GM21529 (cell line): ENCODE data around the gene OBSCN.
"Not testable (repeated sequence)": the region's sequence is repeated elsewhere in the genome, so short reads cannot be mapped to it uniquely, and the experiment has no call there.

Experiments
- ATAC-seq: cut with Tn5 transposase; IDR thresholded peaks from one replicate; pipeline ENCODE4 v1.9.1; 2021; ENCODE audit not compliant: unreplicated experiment

The OBSCN gene

DNA sequence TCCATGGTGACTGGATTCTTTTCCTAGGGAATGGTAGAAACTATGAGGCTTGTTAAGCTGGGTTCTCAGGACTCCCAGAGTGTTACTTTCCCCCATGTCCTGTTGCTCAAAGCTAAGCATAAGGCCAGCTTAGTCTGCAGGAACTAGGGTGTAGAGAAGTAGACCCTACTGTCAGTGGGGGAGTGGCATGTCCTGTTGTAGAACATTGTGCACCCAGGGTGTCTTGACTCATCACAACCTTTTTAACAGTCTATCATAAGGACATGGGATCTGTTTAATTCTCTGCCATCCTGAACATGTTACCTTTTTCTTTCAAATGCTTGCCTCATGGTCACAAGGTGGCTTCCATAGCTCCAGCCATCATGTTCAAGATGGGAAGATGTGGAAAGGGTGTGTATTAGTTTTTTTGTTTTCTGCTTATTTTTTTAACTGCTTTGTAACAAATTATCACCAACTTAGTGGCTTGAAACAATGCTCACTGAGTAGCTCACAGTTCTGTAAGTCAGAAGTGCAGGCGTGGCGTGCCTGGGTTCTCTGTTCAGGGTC is 17.4 kb downstream of the OBSCN start:
- no peak for ATAC-seq

DNA sequence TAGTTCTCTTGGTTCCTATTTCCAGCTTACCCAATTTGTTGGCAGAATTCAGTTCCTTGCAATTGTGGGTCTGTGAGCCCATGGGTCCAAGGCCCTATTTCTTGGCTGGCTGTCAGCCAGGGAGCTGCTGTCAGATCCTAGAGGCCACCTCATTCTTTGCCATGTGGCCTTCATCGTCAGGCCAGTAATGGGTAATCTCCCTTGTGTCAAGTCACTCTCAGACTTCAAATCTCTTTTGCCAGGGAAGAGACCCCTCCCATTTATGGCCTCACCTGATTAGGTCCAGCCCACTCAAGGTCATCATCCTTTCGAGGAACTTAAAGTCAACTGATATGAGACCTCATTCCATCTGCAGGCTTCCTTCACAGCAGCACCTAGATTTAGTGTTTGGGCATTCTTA is 17.9 kb downstream of the OBSCN start:
- no peak for ATAC-seq

GRCh38 chr1:228226141-228226874 is 18.5 kb downstream of the OBSCN start:
- ATAC-seq: no peak

GRCh38 chr1:228226956-228227791 is 19.3 kb downstream of the OBSCN start:
- ATAC-seq: no peak

DNA sequence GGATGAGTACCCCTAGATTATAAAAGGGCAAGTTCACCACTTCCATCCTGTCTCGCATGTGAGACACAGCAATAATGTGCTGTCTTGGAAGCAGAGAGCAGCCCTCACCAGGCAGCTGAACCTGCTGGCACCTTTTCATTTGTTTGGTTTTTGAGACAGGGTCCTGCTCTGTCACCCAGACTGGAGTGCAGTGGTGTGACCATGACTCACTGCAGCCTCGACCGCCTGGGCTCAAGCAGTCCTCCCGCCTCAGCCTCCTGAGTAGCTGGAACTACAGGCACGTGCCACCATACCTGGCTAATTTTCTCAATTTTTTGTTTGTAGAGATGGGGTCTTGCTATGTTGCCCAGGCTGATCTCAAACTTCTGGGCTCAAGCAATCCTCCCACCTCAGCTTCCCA is 20.3 kb downstream of the OBSCN start:
- not testable (repeated sequence) for ATAC-seq

- no peak for ATAC-seq
These were observed 20.8 kb downstream of the OBSCN start for GRCh38 chr1:228228601-228229074.

DNA sequence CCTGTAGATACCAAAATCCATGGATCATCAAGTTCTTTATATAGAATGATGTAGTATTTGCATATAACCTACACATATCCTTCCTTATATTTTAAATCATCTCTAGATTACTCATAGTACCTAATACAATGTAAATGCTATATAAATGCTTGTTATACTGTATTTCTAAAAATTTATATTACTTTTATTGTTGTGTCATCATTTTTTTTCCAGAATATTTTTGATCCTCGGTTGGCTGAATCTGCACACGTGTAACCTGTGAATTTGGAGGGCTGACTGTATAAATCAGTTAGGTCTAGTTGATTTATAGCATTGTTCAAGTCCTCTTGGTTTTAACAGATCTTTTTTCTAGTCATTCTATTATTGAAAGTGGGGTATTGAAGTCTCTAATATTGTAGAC is 23.3 kb downstream of the OBSCN start:
- no peak for ATAC-seq

GRCh38 chr1:228233136-228233535 is 25.3 kb downstream of the OBSCN start:
- no peak for ATAC-seq

DNA sequence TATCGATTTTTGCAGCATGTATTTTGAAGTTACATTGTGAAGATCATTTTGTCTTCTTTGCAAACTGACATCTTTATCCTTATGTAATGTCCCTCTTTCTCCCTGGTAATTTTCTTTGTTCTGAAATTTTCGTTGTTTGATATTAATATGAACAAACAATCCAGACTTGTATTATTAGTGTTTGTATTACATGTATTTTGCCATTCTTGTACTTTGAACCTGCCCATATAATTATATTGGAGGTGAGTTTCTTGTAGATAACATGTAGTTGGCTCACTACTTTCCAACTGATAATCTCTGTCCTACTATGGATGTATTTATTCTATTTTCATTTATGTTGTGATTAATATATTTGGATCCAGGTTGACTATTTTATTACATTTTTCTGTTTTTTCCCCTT is 27.1 kb downstream of the OBSCN start:
- ATAC-seq: no peak

DNA sequence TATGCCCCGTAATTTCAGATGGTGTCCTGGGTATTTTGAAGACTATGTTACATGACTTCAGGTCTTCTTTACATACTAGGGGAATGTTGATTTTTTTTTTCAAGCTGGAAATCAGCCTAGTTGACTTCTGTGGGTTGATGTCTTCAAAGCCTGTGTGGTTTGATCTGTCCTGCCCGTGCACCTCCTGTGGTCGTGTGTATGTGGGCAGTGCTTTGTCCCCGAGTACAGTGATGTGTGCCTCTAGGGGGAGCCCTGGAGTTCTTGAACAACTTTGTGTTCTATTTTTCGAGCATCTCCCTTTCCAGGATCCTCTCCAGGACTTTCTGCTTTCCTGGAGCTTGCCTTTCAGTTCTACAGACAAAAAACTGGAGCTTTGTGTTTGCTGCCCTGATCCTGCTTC is 28.9 kb downstream of the OBSCN start:
- no peak for ATAC-seq

DNA sequence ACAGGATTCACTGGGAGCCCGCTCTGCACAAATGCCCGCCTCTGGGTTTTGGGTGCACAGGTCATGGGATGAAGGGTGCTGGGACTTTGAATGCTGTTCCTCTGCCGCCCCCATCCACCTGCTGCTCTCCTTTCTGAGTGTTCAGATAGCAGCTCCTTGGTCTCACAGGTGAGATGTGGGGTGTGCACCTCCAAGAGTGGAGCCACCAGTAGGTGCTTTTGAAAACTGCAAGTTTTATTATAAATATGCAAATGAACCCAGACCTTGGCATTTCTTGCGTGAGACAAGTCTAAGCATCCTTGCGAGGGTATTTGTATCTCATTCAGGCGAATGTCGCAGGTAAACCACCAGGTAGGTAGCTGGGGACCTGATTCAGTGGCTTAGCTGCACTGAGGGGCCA is 30.2 kb downstream of the OBSCN start:
- ATAC-seq: no peak

- no peak for ATAC-seq
These were observed 30.6 kb downstream of the OBSCN start for GRCh38 chr1:228238461-228238860.

DNA sequence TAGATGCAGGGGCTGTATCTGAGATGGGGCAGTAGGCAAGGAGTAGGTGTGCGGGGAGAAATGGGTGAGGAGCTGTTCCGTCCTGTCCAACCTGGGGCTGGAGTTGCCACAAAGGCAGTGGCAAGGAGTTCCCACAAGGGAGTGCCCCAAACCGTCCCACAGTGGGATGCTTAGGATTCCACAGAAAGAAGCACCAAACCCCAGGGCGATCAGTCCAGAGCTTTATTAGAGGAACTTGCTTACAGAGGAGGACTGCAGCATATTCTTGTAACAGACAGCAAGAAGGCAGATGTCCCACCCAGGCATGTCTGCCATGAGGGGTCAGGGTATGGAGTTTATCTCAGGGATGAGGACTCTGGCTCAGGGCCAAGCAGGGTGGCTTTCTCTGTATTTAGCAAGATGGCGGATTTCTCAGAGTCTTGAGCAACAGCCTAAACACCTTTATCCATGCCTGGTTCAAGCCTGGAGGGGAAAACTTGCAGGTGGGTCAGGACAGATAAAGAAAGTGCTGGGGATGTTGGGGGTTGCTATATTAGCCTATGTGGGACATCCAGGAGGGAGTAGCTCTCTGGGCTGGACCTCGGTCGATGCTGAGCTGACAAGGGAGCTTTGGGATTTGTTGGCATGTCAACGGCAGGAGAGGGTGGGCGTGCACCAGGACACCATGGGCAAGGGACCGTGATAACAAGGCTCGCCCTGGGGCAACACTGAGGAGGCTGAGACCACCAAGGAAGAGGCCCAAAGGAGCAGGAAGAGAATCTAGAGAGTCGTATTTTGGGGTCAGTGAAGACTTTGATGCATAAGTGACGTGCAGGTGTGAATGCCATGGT is 32.8 kb downstream of the OBSCN start:
- ATAC-seq: no peak

- ATAC-seq: no peak
These were observed 33.4 kb downstream of the OBSCN start for GRCh38 chr1:228241259-228241658.

DNA sequence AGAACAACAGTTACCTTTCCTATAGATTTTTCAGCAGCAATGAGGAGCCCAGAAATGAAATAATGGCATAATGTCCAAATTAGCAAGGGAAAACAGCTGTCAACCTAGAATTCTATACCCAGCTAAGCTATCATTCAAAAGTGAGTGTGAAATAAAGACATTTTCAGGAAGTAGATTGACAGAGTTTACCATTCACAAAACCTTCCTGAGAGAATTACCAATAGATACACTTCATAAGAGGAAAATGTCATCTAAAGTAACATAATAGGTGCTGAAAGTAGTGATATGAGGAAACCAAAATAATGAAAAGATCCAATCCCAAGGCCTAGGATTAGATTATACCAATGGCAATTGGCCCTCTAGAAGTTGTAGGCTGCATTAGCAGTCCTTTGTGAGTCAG is 34.6 kb downstream of the OBSCN start:
- ATAC-seq: no peak

DNA sequence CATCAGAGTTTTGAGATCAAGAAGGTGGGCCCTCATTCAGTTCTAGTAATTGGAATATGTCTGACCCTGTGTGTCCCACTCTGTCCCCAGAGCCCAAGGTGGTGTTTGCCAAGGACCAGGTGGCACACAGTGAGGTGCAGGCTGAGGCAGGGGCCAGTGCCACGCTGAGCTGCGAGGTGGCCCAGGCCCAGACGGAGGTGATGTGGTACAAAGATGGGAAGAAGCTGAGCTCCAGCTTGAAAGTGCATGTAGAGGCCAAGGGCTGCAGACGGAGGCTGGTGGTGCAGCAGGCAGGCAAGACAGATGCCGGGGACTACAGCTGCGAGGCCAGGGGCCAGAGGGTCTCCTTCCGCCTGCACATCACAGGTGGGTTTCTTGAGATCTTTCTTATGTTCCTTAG is 35.2 kb downstream of the OBSCN start:
- no peak for ATAC-seq

GRCh38 chr1:228243989-228244388 is 36.1 kb downstream of the OBSCN start:
- ATAC-seq: not testable (repeated sequence)

DNA sequence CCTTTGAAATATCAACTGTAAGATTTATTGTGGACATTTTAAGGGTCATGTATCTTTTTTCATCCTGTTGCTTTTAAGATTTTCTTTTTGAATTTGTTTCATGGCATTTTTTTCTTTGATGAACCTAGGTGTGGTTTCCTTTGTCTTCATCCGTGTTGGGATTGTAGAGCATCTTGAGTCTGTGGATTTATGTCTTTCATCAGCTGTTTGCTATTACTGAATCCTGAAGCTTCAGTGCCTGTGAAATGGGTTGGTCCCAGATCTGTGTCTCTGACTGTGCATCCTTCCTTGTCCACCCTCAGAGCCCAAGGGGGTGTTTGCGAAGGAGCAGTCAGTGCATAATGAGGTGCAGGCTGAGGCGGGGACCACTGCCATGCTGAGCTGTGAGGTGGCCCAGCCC is 37.3 kb downstream of the OBSCN start:
- no peak for ATAC-seq

GRCh38 chr1:228246216-228246900 is 38.5 kb downstream of the OBSCN start:
- ATAC-seq: no peak

DNA sequence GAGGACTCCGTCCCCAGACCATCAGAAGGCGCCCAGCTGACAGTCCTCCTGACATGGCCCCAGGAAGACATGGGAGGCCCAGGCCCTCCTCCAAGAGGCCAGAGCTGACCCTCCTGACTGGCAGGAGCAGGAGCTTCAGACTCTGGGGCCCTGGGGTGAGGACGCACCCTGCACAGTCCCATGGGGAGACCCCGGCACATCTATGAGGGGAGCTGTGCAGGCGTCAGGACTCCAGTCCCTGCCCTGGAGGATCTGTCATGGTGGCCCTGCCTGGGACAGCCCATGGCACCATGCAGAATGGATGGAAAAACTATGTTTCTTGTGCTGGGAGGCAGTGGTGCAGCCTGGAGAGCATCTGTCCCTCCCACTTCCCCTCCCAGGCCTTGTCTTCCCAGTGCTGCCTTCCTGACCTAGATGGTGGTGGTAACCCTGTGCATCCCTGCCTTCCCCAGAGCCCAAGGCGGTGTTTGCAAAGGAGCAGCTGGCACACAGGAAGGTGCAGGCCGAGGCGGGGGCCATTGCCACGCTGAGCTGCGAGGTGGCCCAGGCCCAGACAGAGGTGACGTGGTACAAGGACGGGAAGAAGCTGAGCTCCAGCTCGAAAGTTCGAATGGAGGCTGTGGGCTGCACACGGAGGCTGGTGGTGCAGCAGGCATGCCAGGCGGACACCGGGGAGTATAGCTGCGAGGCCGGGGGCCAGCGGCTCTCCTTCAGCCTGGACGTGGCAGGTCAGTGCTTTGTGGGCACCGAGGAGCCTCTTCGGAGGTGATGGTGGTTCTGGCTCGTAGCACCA is 41.9 kb downstream of the OBSCN start:
- ATAC-seq: no peak
